ENCODE data around the gene WDHD1. TPM values are rescaled to one million over a fixed set of nuclear protein-coding genes. Genes with fewer than 3 reads are reported as not detected.

Gene WDHD1
- total RNA-seq, 1 experiment from 2014 or later = 45.9 TPM

- Histone ChIP-seq H3K4me1 (ENCODE audit: insufficient read depth, low read length) (peaks cover 9% of the 10 kb centered on the region; the same call in 1 of the 2 replicates), H3K9ac (ENCODE audit: low read length) (no peak overlapping the region), H3K27ac (ENCODE audit: low read length) (no peak overlapping the region), H4K20me1 (ENCODE audit: low read length) (no peaks in the 10 kb centered on the region), H3K9me2 (replicated peaks; ENCODE audit: low read length) (no peaks in the 10 kb centered on the region), H3K4me3 (ENCODE audit: low read length) (no peak overlapping the region), H3K27me3 (ENCODE audit: low read length) (no peaks in the 10 kb centered on the region), H3F3A (ENCODE audit: low read length, unreplicated experiment) (peaks cover 13% of the 10 kb centered on the region), H2AFZ (ENCODE audit: low read length) (no peak overlapping the region), H3K4me2 (ENCODE audit: low read length) (no peak overlapping the region), H3K79me2 (ENCODE audit: low read length) (no peaks in the 10 kb centered on the region), H3K9me3 (ENCODE audit: low read length) (no peaks in the 10 kb centered on the region), H3K36me3 (ENCODE audit: low read depth, low read length) (no peaks in the 10 kb centered on the region)
- intact Hi-C loops (cut with micrococcal nuclease) = no loop called here
- POLR2A ChIA-PET (ENCODE audit: unreplicated experiment) = no interaction called here
- ATAC-seq (peak; percentile 5; the same call in 1 of the 2 replicates), DNase-seq (no peak)
- TF ChIP-seq EZH2phosphoT487 (IDR thresholded peaks at IDR 0.05; ENCODE audit: borderline replicate concordance, low read length) (no peak), CTCF (conservative IDR thresholded peaks at IDR 0.05; ENCODE audit: low read depth, low read length) (no peak), EZH2 (IDR thresholded peaks at IDR 0.05; ENCODE audit: low read length, unreplicated experiment) (no peak)
- BruUV-seq (replicated peaks) = no TSS peak
- CTCF ChIA-PET = no interaction called here
Observed at GRCh38 chr14:55074662-55075061, 47.8 kb upstream of the WDHD1 start.

- TF ChIP-seq EZH2phosphoT487 (IDR thresholded peaks at IDR 0.05; ENCODE audit: borderline replicate concordance, low read length) (no peak), EZH2 (IDR thresholded peaks at IDR 0.05; ENCODE audit: low read length, unreplicated experiment) (no peak), CTCF (conservative IDR thresholded peaks at IDR 0.05; ENCODE audit: low read depth, low read length) (no peak)
- Histone ChIP-seq H3K4me1 (ENCODE audit: insufficient read depth, low read length) (peaks cover 9% of the 10 kb centered on the region; the same call in 1 of the 2 replicates), H3K79me2 (ENCODE audit: low read length) (no peaks in the 10 kb centered on the region), H2AFZ (ENCODE audit: low read length) (no peak overlapping the region), H3K4me3 (ENCODE audit: low read length) (no peak overlapping the region), H3K4me2 (ENCODE audit: low read length) (no peak overlapping the region), H3K27ac (ENCODE audit: low read length) (no peak overlapping the region), H3K9me2 (replicated peaks; ENCODE audit: low read length) (no peaks in the 10 kb centered on the region), H3K36me3 (ENCODE audit: low read depth, low read length) (no peaks in the 10 kb centered on the region), H3K9ac (ENCODE audit: low read length) (no peak overlapping the region), H4K20me1 (ENCODE audit: low read length) (no peaks in the 10 kb centered on the region), H3F3A (ENCODE audit: low read length, unreplicated experiment) (peaks cover 21% of the 10 kb centered on the region), H3K9me3 (ENCODE audit: low read length) (no peaks in the 10 kb centered on the region), H3K27me3 (ENCODE audit: low read length) (no peaks in the 10 kb centered on the region)
- ATAC-seq (no peak), DNase-seq (peak; percentile 42)
- CTCF ChIA-PET = interaction anchor here (0.7 kb wide), 1 partner anchor 188 kb away, joined by 3 read pairs; no protein-coding TSS in a partner anchor
- BruUV-seq (replicated peaks) = no TSS peak
- POLR2A ChIA-PET (ENCODE audit: unreplicated experiment) = no interaction called here
- intact Hi-C loops (cut with micrococcal nuclease) = no loop called here
Observed at GRCh38 chr14:55073856-55074255, 47.0 kb upstream of the WDHD1 start.

GRCh38 chr14:55071870-55072640 lies 45.2 kb upstream of the WDHD1 start:
- Histone ChIP-seq H3K36me3 (ENCODE audit: low read depth, low read length) (0 out of 2 replicates have a peak, but pooled peaks cover 4% of the 10 kb centered on the region), H3K4me1 (ENCODE audit: insufficient read depth, low read length) (peaks cover 9% of the 10 kb centered on the region; the same call in 1 of the 2 replicates), H3K27ac (ENCODE audit: low read length) (peak overlapping the region; percentile 52), H2AFZ (ENCODE audit: low read length) (no peak overlapping the region), H3K4me2 (ENCODE audit: low read length) (no peak overlapping the region), H3K9me2 (replicated peaks; ENCODE audit: low read length) (no peaks in the 10 kb centered on the region), H3K79me2 (ENCODE audit: low read length) (no peaks in the 10 kb centered on the region), H3K9ac (ENCODE audit: low read length) (peak overlapping the region; percentile 9; the same call in 1 of the 2 replicates), H3K4me3 (ENCODE audit: low read length) (no peak overlapping the region), H3K9me3 (ENCODE audit: low read length) (no peaks in the 10 kb centered on the region), H4K20me1 (ENCODE audit: low read length) (no peaks in the 10 kb centered on the region), H3F3A (ENCODE audit: low read length, unreplicated experiment) (peaks cover 23% of the 10 kb centered on the region), H3K27me3 (ENCODE audit: low read length) (no peaks in the 10 kb centered on the region)
- POLR2A ChIA-PET (ENCODE audit: unreplicated experiment) = interaction anchor here (0.5 to 0.7 kb wide), 3 partner anchors 12 to 1117 kb away, joined by 3 to 4 read pairs (median 4); no protein-coding TSS in a partner anchor
- DNase-seq (peak; percentile 75), ATAC-seq (peak; percentile 72)
- no peak for TF ChIP-seq EZH2 (IDR thresholded peaks at IDR 0.05; ENCODE audit: low read length, unreplicated experiment)
- TF ChIP-seq EZH2phosphoT487 (IDR thresholded peaks at IDR 0.05; ENCODE audit: borderline replicate concordance, low read length) = no peak
- TF ChIP-seq CTCF (conservative IDR thresholded peaks at IDR 0.05; ENCODE audit: low read depth, low read length) = no peak
- intact Hi-C loops (cut with micrococcal nuclease) = loop anchor here (2.0 kb wide), 1 partner anchor 19 kb away; no protein-coding TSS in a partner anchor
- CTCF ChIA-PET = interaction anchor here (0.7 to 1.8 kb wide), 4 partner anchors 21 to 170 kb away, joined by 4 to 15 read pairs (median 4); partner anchors contain the start of genes GCH1 and MAPK1IP1L
- TSS peak; percentile 1 for BruUV-seq (replicated peaks)

Data from PC-3 (cell line).